Tibial nerve (tissue), 3 donors: ENCODE measurements around the gene CHI3L2.

Experiments
- POLR2A ChIP-seq, 2 donors: fragments of 450-650 bp; IDR thresholded peaks; one replicate each; pipeline ENCODE4 v1.6.1; 2017; ENCODE audit warnings: antibody characterized with exemption in 2 of 2, mild to moderate bottlenecking in 2 of 2, moderate library complexity in 2 of 2
- TF ChIP-seq, protein P1 (sequence below), 5 experiments: fragments of 200-600 bp in 3 of 5; fragments of 450-650 bp in 2 of 5; sonication (generic) in 3 of 5; IDR thresholded peaks; one replicate each; pipeline ENCODE4 v1.5.1; 2016 to 2019; ENCODE audit warnings: antibody characterized with exemption in 5 of 5, mild to moderate bottlenecking in 3 of 5, moderate library complexity in 2 of 5

DNA sequence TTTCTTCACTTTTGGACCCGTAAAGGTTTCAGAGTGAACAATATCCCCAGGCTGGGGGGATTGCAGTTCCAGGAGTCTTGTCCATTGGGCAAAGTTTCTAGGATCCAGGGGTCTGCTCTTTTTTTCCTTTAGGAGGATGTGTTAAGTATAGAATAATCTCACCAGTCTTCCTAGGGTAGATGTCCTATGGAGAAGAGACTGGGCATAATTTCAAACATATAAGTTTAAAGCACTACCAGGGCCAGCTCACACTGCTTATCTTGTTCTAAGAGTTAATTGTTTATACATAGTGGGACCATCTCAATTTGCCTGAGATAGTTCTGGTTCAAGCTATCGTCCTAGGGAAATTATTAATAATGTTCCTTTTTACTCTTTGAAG is 1.2 kb downstream of the CHI3L2 start:
- TF ChIP-seq, protein P1, sequence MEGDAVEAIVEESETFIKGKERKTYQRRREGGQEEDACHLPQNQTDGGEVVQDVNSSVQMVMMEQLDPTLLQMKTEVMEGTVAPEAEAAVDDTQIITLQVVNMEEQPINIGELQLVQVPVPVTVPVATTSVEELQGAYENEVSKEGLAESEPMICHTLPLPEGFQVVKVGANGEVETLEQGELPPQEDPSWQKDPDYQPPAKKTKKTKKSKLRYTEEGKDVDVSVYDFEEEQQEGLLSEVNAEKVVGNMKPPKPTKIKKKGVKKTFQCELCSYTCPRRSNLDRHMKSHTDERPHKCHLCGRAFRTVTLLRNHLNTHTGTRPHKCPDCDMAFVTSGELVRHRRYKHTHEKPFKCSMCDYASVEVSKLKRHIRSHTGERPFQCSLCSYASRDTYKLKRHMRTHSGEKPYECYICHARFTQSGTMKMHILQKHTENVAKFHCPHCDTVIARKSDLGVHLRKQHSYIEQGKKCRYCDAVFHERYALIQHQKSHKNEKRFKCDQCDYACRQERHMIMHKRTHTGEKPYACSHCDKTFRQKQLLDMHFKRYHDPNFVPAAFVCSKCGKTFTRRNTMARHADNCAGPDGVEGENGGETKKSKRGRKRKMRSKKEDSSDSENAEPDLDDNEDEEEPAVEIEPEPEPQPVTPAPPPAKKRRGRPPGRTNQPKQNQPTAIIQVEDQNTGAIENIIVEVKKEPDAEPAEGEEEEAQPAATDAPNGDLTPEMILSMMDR (IDR thresholded peaks at IDR 0.05), result no peak
- TF ChIP-seq POLR2A (IDR thresholded peaks at IDR 0.05), result no peak
